RWPE2 (cell line): ENCODE measurements around the gene UBE4B.

Experiments
- ATAC-seq: fragments of 200-7000 bp; cut with Tn5 transposase; 3 replicates; pipeline ENCODE4 v1.9.1; 2021; ENCODE audit warnings: low read depth
- DNase-seq: peaks from one replicate; pipeline ENCODE4 v3.0.0-alpha.2; 2020; ENCODE audit warnings: low spot score
- H3K27ac ChIP-seq: fragments of 450-650 bp; 2 replicates; pipeline ENCODE4 v1.5.1; 2017; ENCODE audit warnings: mild to moderate bottlenecking; ENCODE audit not compliant: poor library complexity, severe bottlenecking
- H3K27me3 ChIP-seq: fragments of 250-450 bp; sonication (Bioruptor Pico); 2 replicates; pipeline ENCODE4 v1.5.1; 2021; ENCODE audit warnings: mild to moderate bottlenecking, moderate library complexity; ENCODE audit not compliant: insufficient read depth, poor library complexity, severe bottlenecking
- H3K36me3 ChIP-seq: fragments of 250-450 bp; sonication (Bioruptor Pico); 2 replicates; pipeline ENCODE4 v1.5.1; 2020; ENCODE audit warnings: low read depth, mild to moderate bottlenecking, moderate library complexity
- H3K4me1 ChIP-seq: fragments of 250-450 bp; sonication (Bioruptor Pico); 2 replicates; pipeline ENCODE4 v1.5.1; 2021; ENCODE audit warnings: mild to moderate bottlenecking, moderate library complexity; ENCODE audit not compliant: insufficient read depth, poor library complexity, severe bottlenecking
- H3K4me3 ChIP-seq: fragments of 250-450 bp; sonication (Bioruptor Pico); 2 replicates; pipeline ENCODE4 v1.5.1; 2021; ENCODE audit warnings: mild to moderate bottlenecking, moderate library complexity; ENCODE audit not compliant: severe bottlenecking
- H3K9me3 ChIP-seq: fragments of 250-450 bp; sonication (Bioruptor Pico); 2 replicates; pipeline ENCODE4 v1.5.1; 2021; ENCODE audit warnings: mild to moderate bottlenecking, moderate library complexity; ENCODE audit not compliant: severe bottlenecking
- TF ChIP-seq, protein P1 (sequence below): fragments of 450-650 bp; IDR thresholded peaks from one replicate; pipeline ENCODE4 v1.5.1; 2017; ENCODE audit warnings: mild to moderate bottlenecking, moderate library complexity; ENCODE audit not compliant: poor library complexity, severe bottlenecking

UBE4B gene

GRCh38 chr1:10179406-10180091 is 146.8 kb downstream of the UBE4B start:
- Histone ChIP-seq H3K9me3 (no peaks in the 10 kb centered on the region), H3K27me3 (no peaks in the 10 kb centered on the region), H3K4me3 (no peak overlapping the region), H3K27ac (no peak overlapping the region), H3K4me1 (no peaks in the 10 kb centered on the region), H3K36me3 (0 out of 2 replicates have a peak, but pooled peaks cover 3% of the 10 kb centered on the region)
- TF ChIP-seq, protein P1, sequence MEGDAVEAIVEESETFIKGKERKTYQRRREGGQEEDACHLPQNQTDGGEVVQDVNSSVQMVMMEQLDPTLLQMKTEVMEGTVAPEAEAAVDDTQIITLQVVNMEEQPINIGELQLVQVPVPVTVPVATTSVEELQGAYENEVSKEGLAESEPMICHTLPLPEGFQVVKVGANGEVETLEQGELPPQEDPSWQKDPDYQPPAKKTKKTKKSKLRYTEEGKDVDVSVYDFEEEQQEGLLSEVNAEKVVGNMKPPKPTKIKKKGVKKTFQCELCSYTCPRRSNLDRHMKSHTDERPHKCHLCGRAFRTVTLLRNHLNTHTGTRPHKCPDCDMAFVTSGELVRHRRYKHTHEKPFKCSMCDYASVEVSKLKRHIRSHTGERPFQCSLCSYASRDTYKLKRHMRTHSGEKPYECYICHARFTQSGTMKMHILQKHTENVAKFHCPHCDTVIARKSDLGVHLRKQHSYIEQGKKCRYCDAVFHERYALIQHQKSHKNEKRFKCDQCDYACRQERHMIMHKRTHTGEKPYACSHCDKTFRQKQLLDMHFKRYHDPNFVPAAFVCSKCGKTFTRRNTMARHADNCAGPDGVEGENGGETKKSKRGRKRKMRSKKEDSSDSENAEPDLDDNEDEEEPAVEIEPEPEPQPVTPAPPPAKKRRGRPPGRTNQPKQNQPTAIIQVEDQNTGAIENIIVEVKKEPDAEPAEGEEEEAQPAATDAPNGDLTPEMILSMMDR: no peak
- no peak for ATAC-seq
- DNase-seq: no peak

- DNase-seq: no peak
- H3K4me3 ChIP-seq: no peak overlapping the region
- no peaks in the 10 kb centered on the region for H3K4me1 ChIP-seq
- no peak overlapping the region for H3K27ac ChIP-seq
- 0 out of 2 replicates have a peak, but pooled peaks cover 3% of the 10 kb centered on the region for H3K36me3 ChIP-seq
- H3K27me3 ChIP-seq: no peaks in the 10 kb centered on the region
- no peak for ATAC-seq
- TF ChIP-seq, protein P1: no peak
- H3K9me3 ChIP-seq: no peaks in the 10 kb centered on the region
These were observed 148.4 kb downstream of the UBE4B start for GRCh38 chr1:10181154-10181553.

- TF ChIP-seq, protein P1: no peak
- Histone ChIP-seq H3K27me3 (no peaks in the 10 kb centered on the region), H3K4me1 (no peaks in the 10 kb centered on the region), H3K4me3 (no peak overlapping the region), H3K9me3 (no peaks in the 10 kb centered on the region), H3K36me3 (no peaks in the 10 kb centered on the region), H3K27ac (no peak overlapping the region)
- ATAC-seq (no peak), DNase-seq (no peak)
These were observed 153.0 kb downstream of the UBE4B start for GRCh38 chr1:10185759-10186158.

GRCh38 chr1:10186331-10187025 is 153.7 kb downstream of the UBE4B start:
- Histone ChIP-seq H3K9me3 (no peaks in the 10 kb centered on the region), H3K4me3 (no peak overlapping the region), H3K27me3 (no peaks in the 10 kb centered on the region), H3K27ac (no peak overlapping the region), H3K36me3 (no peaks in the 10 kb centered on the region), H3K4me1 (no peaks in the 10 kb centered on the region)
- no peak for DNase-seq
- no peak for ATAC-seq
- TF ChIP-seq, protein P1: no peak

DNA sequence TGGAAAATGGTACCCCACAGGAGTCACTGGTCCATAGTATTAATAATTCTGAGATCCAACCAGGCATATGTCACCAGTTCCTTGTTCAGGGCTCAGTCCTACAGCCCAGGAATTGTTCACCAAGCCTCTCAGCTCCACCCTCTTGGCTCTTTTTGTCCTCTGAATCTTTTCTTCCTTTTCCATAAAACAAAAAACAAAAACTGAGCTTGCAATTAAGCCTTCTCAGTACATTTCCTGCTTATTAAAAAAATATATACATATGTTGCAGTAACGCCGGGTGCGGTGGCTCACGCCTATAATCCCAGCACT is 154.2 kb downstream of the UBE4B start:
- H3K9me3 ChIP-seq: no peaks in the 10 kb centered on the region
- TF ChIP-seq, protein P1: no peak
- H3K27me3 ChIP-seq: no peaks in the 10 kb centered on the region
- H3K36me3 ChIP-seq: no peaks in the 10 kb centered on the region
- H3K27ac ChIP-seq: no peak overlapping the region
- H3K4me3 ChIP-seq: no peak overlapping the region
- DNase-seq: no peak
- ATAC-seq: no peak
- H3K4me1 ChIP-seq: no peaks in the 10 kb centered on the region
